Ovary (tissue), 9 donors: Measurements from ENCODE around the gene RPS6KA6. TPM values are rescaled to one million over a fixed set of nuclear protein-coding genes. Genes with fewer than 3 reads are reported as not detected.

ENCODE experiments used
- DNase-seq, 5 donors: peaks; one replicate each; pipeline ENCODE4 v3.0.0-alpha.2; 2019 to 2020
- H3K27ac ChIP-seq, 2 donors: fragments of 200-600 bp; one replicate each; pipeline versions ENCODE4 v1.5.1 to v1.8.0; 2019 to 2022
- H3K27me3 ChIP-seq: fragments of 200-600 bp; one replicate; pipeline ENCODE4 v1.8.0; 2022
- H3K36me3 ChIP-seq: fragments of 200-600 bp; sonication (generic); one replicate; pipeline ENCODE4 v1.5.1; 2019
- H3K4me1 ChIP-seq: one replicate; pipeline ENCODE4 v1.8.1; 2013; ENCODE audit warnings: mild to moderate bottlenecking, moderate library complexity; ENCODE audit not compliant: insufficient read depth
- H3K4me3 ChIP-seq: fragments of 200-600 bp; sonication (generic); one replicate; pipeline ENCODE4 v1.5.1; 2017
- H3K9me3 ChIP-seq, 2 donors: fragments of 200-600 bp in 1 of 2; sonication (generic) in 1 of 2; one replicate each; pipeline versions ENCODE4 v1.5.1 to v1.8.1; 2013 to 2019; ENCODE audit warnings: mild to moderate bottlenecking in 1 of 2, moderate library complexity in 1 of 2
- CTCF ChIP-seq, 3 donors: fragments of 450-650 bp in 2 of 3; fragments of 200-600 bp in 1 of 3; IDR thresholded peaks; one replicate each; pipeline versions ENCODE4 v1.5.1 to v1.8.0; 2016 to 2022; ENCODE audit warnings: antibody characterized with exemption in 3 of 3, mild to moderate bottlenecking in 1 of 3
- EP300 ChIP-seq: sonication (generic); formaldehyde crosslinking; IDR thresholded peaks from one replicate; pipeline ENCODE4 v1.6.1; 2017; ENCODE audit warnings: antibody characterized with exemption
- POLR2A ChIP-seq: fragments of 450-650 bp; IDR thresholded peaks from one replicate; pipeline ENCODE4 v1.6.1; 2017; ENCODE audit warnings: antibody characterized with exemption, mild to moderate bottlenecking, moderate library complexity
- WGBS, 3 donors: extraction: QIAGEN DNeasy Blood & Tissue Kit in 1 of 3; methylation state at CpG; one replicate each; pipeline versions ENCODE4 v1.1.5 to v1.1.7; 2013 to 2017; 5-methylcytosine and 5-hydroxymethylcytosine counted together
- intact Hi-C, 4 donors: fragments of 100-400 bp; cut with DNase I; formaldehyde crosslinking; loops; one replicate each; pipeline versions ENCODE4 v1.11.0 to v1.15.1; 2022 to 2023
- polyA plus RNA-seq, 2 donors: library from polyadenylated mRNA; stranded (reverse); fragments of 200-250 nt in 1 of 2; fragments of 350-450 nt in 1 of 2; fragmentation: Illumina TruSeq in 1 of 2; extraction: RNeasy Lipid Tissue Mini Kit (QIAGEN cat#74804) in 1 of 2; gene quantifications; one replicate each; pipeline ENCODE4 v1.2.3, GENCODE V29; 2013 to 2014
- total RNA-seq, 7 donors: library from RNA; depleted of rRNA in 2 of 7; stranded (reverse); fragments of >200 nt in 2 of 7; fragmentation: NEBNext Ultra II Directional in 3 of 7; extraction: Animal tissue kit (Norgen Biotek cat#: 25700) in 3 of 7; gene quantifications; one replicate each; pipeline versions ENCODE4 v1.1.0 to v1.2.4, GENCODE V29; 2016 to 2023
- donor health status: DM: no; HTN: no; CAD: no; lungs with moderate emphysema.
- donor health status: DM: no; HTN: no; CAD: no.
- donor health status: Bipolar disorder and iron deficiency.
- donor health status: DM: yes; HTN: yes; CAD: no.
- donor health status: DM: no; HTN: no; CAD: no.
- donor health status: DM: yes; HTN: yes; CAD: no.

Gene RPS6KA6
- total and polyA plus RNA-seq, 9 donors, result 1.5 to 9.3 (median 7.4) TPM

GRCh38 chrX:84219551-84219950 is 31.6 kb upstream of the RPS6KA6 start:
- Histone ChIP-seq H3K27ac (no peak overlapping the region), H3K9me3 (no peaks in the 10 kb centered on the region), H3K36me3 (no peaks in the 10 kb centered on the region), H3K27me3 (no peaks in the 10 kb centered on the region), H3K4me1 (no peaks in the 10 kb centered on the region), H3K4me3 (no peak overlapping the region)
- intact Hi-C loops, result no loop called here
- WGBS, 3 donors, result 44 to 51% (median 49%) methylated on average over 1 of the region's 1 CpG
- no peak for TF ChIP-seq CTCF (IDR thresholded peaks at IDR 0.05)
- no peak for TF ChIP-seq EP300
- TF ChIP-seq POLR2A, result no peak
- DNase-seq, result no peak

- no peak overlapping the region for H3K4me3 ChIP-seq
- no peak for TF ChIP-seq EP300
- no peak for TF ChIP-seq POLR2A
- no peak for TF ChIP-seq CTCF (IDR thresholded peaks at IDR 0.05)
- H3K4me1 ChIP-seq, result no peaks in the 10 kb centered on the region
- 36 to 67% (median 45%) methylated on average over 1 of the region's 1 CpG for WGBS, 3 donors
- no peaks in the 10 kb centered on the region for H3K9me3 ChIP-seq
- H3K36me3 ChIP-seq, result no peaks in the 10 kb centered on the region
- H3K27me3 ChIP-seq, result no peaks in the 10 kb centered on the region
- intact Hi-C loops, result no loop called here
- no peak overlapping the region for H3K27ac ChIP-seq
- DNase-seq, result no peak
Observed at GRCh38 chrX:84218726-84219125, 30.7 kb upstream of the RPS6KA6 start.

DNA sequence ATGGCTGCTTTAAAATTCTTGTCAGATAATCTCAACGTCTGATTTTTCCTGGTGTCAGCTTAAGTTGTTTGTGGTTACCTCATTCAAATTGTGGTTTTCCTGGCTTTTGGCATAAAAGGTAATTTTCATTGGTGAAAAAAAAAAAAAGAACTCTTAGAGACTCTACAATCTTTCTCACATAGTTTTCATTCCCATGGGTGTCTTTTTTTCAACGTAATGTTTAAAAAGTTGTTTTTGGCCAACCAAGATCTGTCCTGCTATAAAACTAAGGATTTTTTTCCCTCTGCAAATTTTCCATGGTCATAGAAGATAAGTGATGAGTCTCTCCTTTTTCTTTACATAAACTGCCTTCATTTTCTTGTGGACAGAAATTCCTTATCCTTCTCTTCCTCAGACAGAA is 28.9 kb upstream of the RPS6KA6 start:
- intact Hi-C loops, result no loop called here
- Histone ChIP-seq H3K27me3 (no peaks in the 10 kb centered on the region), H3K27ac (no peak overlapping the region), H3K4me1 (no peaks in the 10 kb centered on the region), H3K36me3 (no peaks in the 10 kb centered on the region), H3K4me3 (no peak overlapping the region), H3K9me3 (no peaks in the 10 kb centered on the region)
- no peak for TF ChIP-seq POLR2A
- no peak for TF ChIP-seq EP300
- no peak for TF ChIP-seq CTCF (IDR thresholded peaks at IDR 0.05)
- WGBS, 3 donors, result 22 to 30% (median 30%) methylated on average over 2 of the region's 2 CpGs
- DNase-seq, result no peak

- Histone ChIP-seq H3K4me1 (no peaks in the 10 kb centered on the region), H3K27me3 (no peaks in the 10 kb centered on the region), H3K36me3 (no peaks in the 10 kb centered on the region), H3K27ac (no peak overlapping the region), H3K4me3 (no peak overlapping the region), H3K9me3 (no peaks in the 10 kb centered on the region)
- intact Hi-C loops, result no loop called here
- 60 to 70% (median 62%) methylated on average over 5 of the region's 5 CpGs for WGBS, 3 donors
- DNase-seq, result no peak
- TF ChIP-seq POLR2A (no peak), EP300 (no peak), CTCF (IDR thresholded peaks at IDR 0.05) (no peak)
Observed at GRCh38 chrX:84216406-84216805, 28.4 kb upstream of the RPS6KA6 start.

DNA sequence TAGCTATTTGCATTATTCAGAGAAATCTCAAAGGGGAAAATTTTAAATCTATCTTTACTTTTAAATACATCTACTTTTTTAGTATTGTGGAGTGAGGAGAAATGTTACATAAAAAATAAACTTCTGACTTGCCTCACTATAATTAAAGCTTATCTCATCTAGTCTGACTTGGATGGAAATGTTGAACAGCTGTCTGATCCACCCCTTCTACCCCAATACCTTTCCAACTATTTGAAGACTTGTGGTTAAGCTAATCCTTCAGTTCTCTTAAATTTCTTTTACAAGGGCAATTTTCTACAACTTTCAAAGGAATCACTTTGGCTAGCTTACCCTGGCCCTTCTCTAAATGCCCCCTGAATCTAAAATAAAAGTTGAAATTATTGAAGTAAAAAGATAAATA is 17.3 kb upstream of the RPS6KA6 start:
- TF ChIP-seq POLR2A, result no peak
- no peak for TF ChIP-seq EP300
- no peak for TF ChIP-seq CTCF (IDR thresholded peaks at IDR 0.05)
- Histone ChIP-seq H3K4me3 (no peak overlapping the region), H3K27ac (no peak overlapping the region), H3K36me3 (no peaks in the 10 kb centered on the region), H3K9me3 (no peaks in the 10 kb centered on the region), H3K4me1 (no peaks in the 10 kb centered on the region), H3K27me3 (no peaks in the 10 kb centered on the region)
- intact Hi-C loops, result no loop called here
- no peak for DNase-seq
